ENCODE results near the gene ZNF296.

DNA sequence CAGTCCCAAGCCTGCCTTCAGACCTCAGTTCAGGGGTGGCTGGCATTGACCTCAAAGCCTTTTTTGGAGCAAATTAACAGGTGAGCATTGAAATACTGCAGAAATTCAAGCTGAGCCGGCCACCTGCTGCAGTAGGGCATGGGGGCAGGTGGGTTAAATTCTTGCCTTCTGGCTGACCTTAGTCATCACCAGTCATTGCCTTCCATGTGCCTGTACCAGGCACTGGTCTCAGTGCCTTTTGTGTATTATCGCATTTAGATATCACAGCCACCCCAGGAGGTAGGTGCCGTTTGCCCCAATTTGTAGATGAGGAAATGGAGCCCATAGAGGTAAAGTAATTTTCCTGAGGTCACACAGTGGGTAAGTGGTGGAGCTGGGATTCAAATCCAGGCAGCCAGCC is 23.9 kb upstream of the ZNF296 start:
- TF ChIP-seq, protein P1, sequence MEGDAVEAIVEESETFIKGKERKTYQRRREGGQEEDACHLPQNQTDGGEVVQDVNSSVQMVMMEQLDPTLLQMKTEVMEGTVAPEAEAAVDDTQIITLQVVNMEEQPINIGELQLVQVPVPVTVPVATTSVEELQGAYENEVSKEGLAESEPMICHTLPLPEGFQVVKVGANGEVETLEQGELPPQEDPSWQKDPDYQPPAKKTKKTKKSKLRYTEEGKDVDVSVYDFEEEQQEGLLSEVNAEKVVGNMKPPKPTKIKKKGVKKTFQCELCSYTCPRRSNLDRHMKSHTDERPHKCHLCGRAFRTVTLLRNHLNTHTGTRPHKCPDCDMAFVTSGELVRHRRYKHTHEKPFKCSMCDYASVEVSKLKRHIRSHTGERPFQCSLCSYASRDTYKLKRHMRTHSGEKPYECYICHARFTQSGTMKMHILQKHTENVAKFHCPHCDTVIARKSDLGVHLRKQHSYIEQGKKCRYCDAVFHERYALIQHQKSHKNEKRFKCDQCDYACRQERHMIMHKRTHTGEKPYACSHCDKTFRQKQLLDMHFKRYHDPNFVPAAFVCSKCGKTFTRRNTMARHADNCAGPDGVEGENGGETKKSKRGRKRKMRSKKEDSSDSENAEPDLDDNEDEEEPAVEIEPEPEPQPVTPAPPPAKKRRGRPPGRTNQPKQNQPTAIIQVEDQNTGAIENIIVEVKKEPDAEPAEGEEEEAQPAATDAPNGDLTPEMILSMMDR (IDR thresholded peaks at IDR 0.05; ENCODE audit: insufficient read depth, low read depth, low read length) = no peak
- no peak for TF ChIP-seq EZH2 (IDR thresholded peaks at IDR 0.05; ENCODE audit: insufficient read depth, low read length)
